CD14-positive monocyte (primary cell): ENCODE results near the gene DPM3. TPM values are rescaled to one million over a fixed set of nuclear protein-coding genes. Genes with fewer than 3 reads are reported as not detected.

ENCODE experiments used
- DNase-seq, 3 donors: peaks; one replicate each; pipeline ENCODE4 v3.0.0-alpha.2; 2011 to 2022
- H2AFZ ChIP-seq: 2 replicates; pipeline ENCODE4 v1.6.0; 2012; ENCODE audit warnings: mild to moderate bottlenecking, low read depth, low read length, inconsistent platforms; ENCODE audit not compliant: insufficient read depth, poor library complexity, severe bottlenecking
- H3K27ac ChIP-seq, 2 donors: 1 replicate in 1 of 2; 2 replicates in 1 of 2; pipeline ENCODE4 v1.5.1; 2012 to 2013; ENCODE audit warnings: low read length in 2 of 2, control low read depth in 1 of 2, inconsistent platforms in 1 of 2, low read depth in 1 of 2, mild to moderate bottlenecking in 1 of 2
- H3K27me3 ChIP-seq, 2 donors: one replicate each; pipeline versions ENCODE4 v1.6.0 to v1.6.1; 2011 to 2013; ENCODE audit warnings: low read length in 2 of 2; ENCODE audit not compliant: control insufficient read depth in 2 of 2, insufficient read depth in 2 of 2
- H3K36me3 ChIP-seq, 2 donors: replicated peaks in 1 of 2; 1 replicate in 1 of 2; 2 replicates in 1 of 2; pipeline versions ENCODE4 v1.5.1 to v1.6.1; 2012 to 2013; ENCODE audit warnings: low read length in 2 of 2, control low read depth in 1 of 2, inconsistent platforms in 1 of 2, mild to moderate bottlenecking in 1 of 2; ENCODE audit not compliant: insufficient read depth in 2 of 2, control insufficient read depth in 1 of 2
- H3K4me1 ChIP-seq, 2 donors: 1 replicate in 1 of 2; 2 replicates in 1 of 2; pipeline versions ENCODE4 v1.5.1 to v1.6.1; 2012 to 2013; ENCODE audit warnings: low read length in 2 of 2, control low read depth in 1 of 2, inconsistent platforms in 1 of 2, mild to moderate bottlenecking in 1 of 2, moderate library complexity in 1 of 2; ENCODE audit not compliant: insufficient read depth in 2 of 2, control insufficient read depth in 1 of 2
- H3K4me2 ChIP-seq: replicated peaks from 2 replicates; pipeline ENCODE3; 2012; ENCODE audit warnings: low read length, moderate library complexity, mild to moderate bottlenecking; ENCODE audit not compliant: poor library complexity, severe bottlenecking; ENCODE audit errors: extremely low read depth
- H3K4me3 ChIP-seq, 3 experiments: fragments of 200-600 bp in 1 of 3; sonication (generic) in 1 of 3; replicated peaks in 1 of 3; 1 replicate in 2 of 3; 2 replicates in 1 of 3; pipeline ENCODE4 v1.5.1; 2011 to 2013; ENCODE audit warnings: low read length in 3 of 3, mild to moderate bottlenecking in 3 of 3, control low read depth in 2 of 3, low read depth in 2 of 3, inconsistent platforms in 1 of 3, moderate library complexity in 1 of 3
- H3K79me2 ChIP-seq: 2 replicates; pipeline ENCODE4 v1.6.0; 2012; ENCODE audit warnings: mild to moderate bottlenecking, control low read depth, inconsistent platforms, low read length, moderate library complexity; ENCODE audit not compliant: insufficient read depth
- H3K9ac ChIP-seq: 2 replicates; pipeline ENCODE4 v1.6.0; 2017; ENCODE audit warnings: low read length, mild to moderate bottlenecking; ENCODE audit not compliant: insufficient read depth, poor library complexity, severe bottlenecking
- H3K9me3 ChIP-seq, 2 donors: replicated peaks in 1 of 2; 1 replicate in 1 of 2; 2 replicates in 1 of 2; pipeline versions ENCODE4 v1.5.1 to v1.6.1; 2012 to 2013; ENCODE audit warnings: low read length in 2 of 2, control low read depth in 1 of 2; ENCODE audit not compliant: control insufficient read depth in 1 of 2, insufficient read depth in 1 of 2
- H4K20me1 ChIP-seq: 2 replicates; pipeline ENCODE4 v1.6.0; 2012; ENCODE audit warnings: mild to moderate bottlenecking, low read length, control low read depth, moderate library complexity; ENCODE audit not compliant: insufficient read depth
- H3K27ac Mint-ChIP-seq, 7 donors: one replicate each; pipeline ENCODE4 v1.8.0; 2020; ENCODE audit warnings: mild to moderate bottlenecking in 7 of 7, mixed read lengths in 7 of 7, moderate library complexity in 6 of 7, inconsistent platforms in 2 of 7
- H3K27me3 Mint-ChIP-seq, 3 donors: one replicate each; pipeline ENCODE4 v1.8.0; 2021 to 2022; ENCODE audit warnings: low read depth in 3 of 3, mild to moderate bottlenecking in 3 of 3, mixed read lengths in 3 of 3, moderate library complexity in 3 of 3, inconsistent platforms in 1 of 3
- H3K36me3 Mint-ChIP-seq, 2 donors: one replicate each; pipeline ENCODE4 v1.8.0; 2020; ENCODE audit warnings: mixed read lengths in 2 of 2, inconsistent platforms in 1 of 2, mild to moderate bottlenecking in 1 of 2
- H3K4me1 Mint-ChIP-seq: one replicate; pipeline ENCODE4 v1.8.0; 2020; ENCODE audit warnings: mild to moderate bottlenecking, mixed read lengths
- H3K4me3 Mint-ChIP-seq, 2 donors: one replicate each; pipeline ENCODE4 v1.8.0; 2020; ENCODE audit warnings: mild to moderate bottlenecking in 2 of 2, mixed read lengths in 2 of 2, moderate library complexity in 1 of 2
- H3K9me3 Mint-ChIP-seq, 7 donors: one replicate each; pipeline ENCODE4 v1.8.0; 2020 to 2022; ENCODE audit warnings: mixed read lengths in 7 of 7, mild to moderate bottlenecking in 6 of 7, moderate library complexity in 6 of 7, inconsistent platforms in 2 of 7
- WGBS: methylation state at CpG from one replicate; pipeline ENCODE4 v1.1.5; 2013; ENCODE audit warnings: missing lambda C conversion rate; ENCODE audit not compliant: insufficient coverage; 5-methylcytosine and 5-hydroxymethylcytosine counted together
- intact Hi-C, 2 donors: fragments of 100-400 bp; cut with micrococcal nuclease; formaldehyde crosslinking; loops; one replicate each; pipeline versions ENCODE4 v1.15.0 to v1.15.1; 2023
- polyA plus RNA-seq, 3 donors: library from polyadenylated mRNA; depleted of rRNA in 1 of 3; unstranded in 2 of 3; stranded (reverse) in 1 of 3; fragments of 300-500 nt in 2 of 3; fragments of >200 nt in 1 of 3; fragmentation: Illumina TruSeq in 2 of 3; gene quantifications; 1 replicate in 2 of 3; 2 replicates in 1 of 3; pipeline ENCODE4 v1.2.3, GENCODE V29; 2012 to 2021
- TF ChIP-seq, protein P1 (sequence below): fragments of 200-600 bp; IDR thresholded peaks from one replicate; pipeline ENCODE4 v1.8.0; 2022; ENCODE audit warnings: antibody characterized with exemption, mild to moderate bottlenecking

DPM3 gene
- polyA plus RNA-seq, 3 donors: 99.9 to 141 (median 105) TPM

DNA sequence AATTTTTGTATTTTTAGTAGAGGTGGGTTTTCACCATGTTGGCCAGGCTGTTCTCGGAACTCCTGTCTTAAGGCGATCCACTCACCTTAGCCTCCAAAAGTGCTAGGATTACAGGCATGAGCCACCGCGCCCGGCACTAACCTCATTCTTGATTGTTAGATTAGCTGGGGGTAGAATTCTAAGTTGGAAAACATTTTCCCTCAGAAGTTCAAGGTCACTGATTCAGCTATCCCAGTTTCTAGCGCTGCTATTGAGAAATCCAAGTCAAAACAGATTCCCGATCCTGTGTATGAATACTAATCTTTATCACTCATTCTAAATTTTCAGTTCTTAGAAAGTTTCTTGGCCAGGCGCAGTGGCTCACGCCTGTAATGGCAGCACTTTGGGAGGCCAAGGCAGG lies 37.0 kb downstream of the DPM3 start:
- WGBS: 100% methylated on average over 2 of the region's 9 CpGs
- Histone ChIP-seq H3K4me3 (no peak overlapping the region), H2AFZ (no peak overlapping the region), H3K27ac (no peak overlapping the region), H3K9ac (no peak overlapping the region), H3K4me1 (peaks cover 24 to 26% of the 10 kb centered on the region in 2 donors), H3K79me2 (no peaks in the 10 kb centered on the region), H3K27me3 (no peaks in the 10 kb centered on the region), H3K4me2 (no peak overlapping the region), H3K36me3 (no peaks in the 10 kb centered on the region), H3K9me3 (no peaks in the 10 kb centered on the region), H4K20me1 (no peaks in the 10 kb centered on the region)
- Mint-ChIP-seq H3K27me3 (peaks cover 1 to 4% (median 1%) of the 10 kb centered on the region in 3 donors), H3K9me3 (peaks cover 0 to 2% (median 0%) of the 10 kb centered on the region in 7 donors), H3K27ac (peak overlapping the region in 3 of 7 donors; percentile 88 to 95 (median 91)), H3K4me3 (peak overlapping the region in 1 of 2 donors; percentile 26), H3K36me3 (no peaks in the 10 kb centered on the region), H3K4me1 (peaks cover 34% of the 10 kb centered on the region)
- DNase-seq: no peak
- TF ChIP-seq, protein P1, sequence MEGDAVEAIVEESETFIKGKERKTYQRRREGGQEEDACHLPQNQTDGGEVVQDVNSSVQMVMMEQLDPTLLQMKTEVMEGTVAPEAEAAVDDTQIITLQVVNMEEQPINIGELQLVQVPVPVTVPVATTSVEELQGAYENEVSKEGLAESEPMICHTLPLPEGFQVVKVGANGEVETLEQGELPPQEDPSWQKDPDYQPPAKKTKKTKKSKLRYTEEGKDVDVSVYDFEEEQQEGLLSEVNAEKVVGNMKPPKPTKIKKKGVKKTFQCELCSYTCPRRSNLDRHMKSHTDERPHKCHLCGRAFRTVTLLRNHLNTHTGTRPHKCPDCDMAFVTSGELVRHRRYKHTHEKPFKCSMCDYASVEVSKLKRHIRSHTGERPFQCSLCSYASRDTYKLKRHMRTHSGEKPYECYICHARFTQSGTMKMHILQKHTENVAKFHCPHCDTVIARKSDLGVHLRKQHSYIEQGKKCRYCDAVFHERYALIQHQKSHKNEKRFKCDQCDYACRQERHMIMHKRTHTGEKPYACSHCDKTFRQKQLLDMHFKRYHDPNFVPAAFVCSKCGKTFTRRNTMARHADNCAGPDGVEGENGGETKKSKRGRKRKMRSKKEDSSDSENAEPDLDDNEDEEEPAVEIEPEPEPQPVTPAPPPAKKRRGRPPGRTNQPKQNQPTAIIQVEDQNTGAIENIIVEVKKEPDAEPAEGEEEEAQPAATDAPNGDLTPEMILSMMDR: no peak
- intact Hi-C loops: no loop called here

DNA sequence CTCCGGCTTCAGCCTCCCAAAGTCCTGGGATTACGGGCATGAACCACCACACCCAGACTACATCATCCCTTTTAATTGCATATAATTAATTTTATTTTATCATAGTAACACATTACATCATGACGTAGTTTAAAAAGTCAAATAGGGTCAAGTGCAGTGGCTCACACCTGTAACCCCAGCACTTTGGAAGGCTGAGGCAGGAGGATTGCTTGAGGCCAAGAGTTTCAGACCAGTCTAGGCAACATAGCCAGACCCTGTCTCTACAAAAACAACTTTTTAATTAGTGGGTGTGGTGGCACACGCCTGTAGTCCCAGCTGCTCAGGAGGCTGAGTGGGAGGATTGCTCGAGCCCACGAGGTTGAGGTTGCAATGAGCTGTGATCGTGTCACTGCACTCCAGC lies 41.0 kb downstream of the DPM3 start:
- 81% methylated on average over 4 of the region's 7 CpGs for WGBS
- peaks cover 3 to 11% (median 8%) of the 10 kb centered on the region in 3 donors for H3K27me3 Mint-ChIP-seq
- H3K9me3 ChIP-seq: no peaks in the 10 kb centered on the region
- no peak overlapping the region for H2AFZ ChIP-seq
- H3K4me3 ChIP-seq: no peak overlapping the region
- TF ChIP-seq, protein P1: no peak
- no peak overlapping the region for H3K27ac ChIP-seq
- no peaks in the 10 kb centered on the region for H3K36me3 Mint-ChIP-seq
- H3K36me3 ChIP-seq: no peaks in the 10 kb centered on the region
- H3K9me3 Mint-ChIP-seq: peaks cover 0 to 2% (median 0%) of the 10 kb centered on the region in 7 donors
- no peak overlapping the region for H3K9ac ChIP-seq
- H3K4me2 ChIP-seq: no peak overlapping the region
- peaks cover 22% of the 10 kb centered on the region for H3K4me1 Mint-ChIP-seq
- intact Hi-C loops: no loop called here
- no peak overlapping the region for H3K4me3 Mint-ChIP-seq
- H4K20me1 ChIP-seq: no peaks in the 10 kb centered on the region
- no peak overlapping the region for H3K27ac Mint-ChIP-seq
- H3K79me2 ChIP-seq: no peaks in the 10 kb centered on the region
- DNase-seq: no peak
- H3K4me1 ChIP-seq: peaks cover 24 to 29% of the 10 kb centered on the region in 2 donors
- peaks cover 0 to 6% of the 10 kb centered on the region in 2 donors for H3K27me3 ChIP-seq
